Stimulated activated naive CD8-positive, alpha-beta T cell treated with anti-CD3 and anti-CD28 coated beads, Interleukin-15, Interleukin-2, amounts not matched to agents 100 ng/mL and 50 ng/mL, for 24 hours (primary cell): ENCODE measurements around the gene EPB41L2.

ENCODE experiments used
- H3K27ac Mint-ChIP-seq: one replicate; pipeline ENCODE4 v1.8.0; 2021; ENCODE audit warnings: mild to moderate bottlenecking, mixed read lengths
- H3K27me3 Mint-ChIP-seq: one replicate; pipeline ENCODE4 v1.8.0; 2021; ENCODE audit warnings: mixed read lengths
- H3K36me3 Mint-ChIP-seq: one replicate; pipeline ENCODE4 v1.8.0; 2021; ENCODE audit warnings: low read depth, mixed read lengths
- H3K4me1 Mint-ChIP-seq: one replicate; pipeline ENCODE4 v1.8.0; 2021; ENCODE audit warnings: low read depth, mixed read lengths
- H3K4me3 Mint-ChIP-seq: one replicate; pipeline ENCODE4 v1.8.0; 2021; ENCODE audit warnings: mild to moderate bottlenecking, mixed read lengths
- H3K9me3 Mint-ChIP-seq: one replicate; pipeline ENCODE4 v1.8.0; 2021; ENCODE audit warnings: mixed read lengths

The EPB41L2 gene

GRCh38 chr6:130870179-130870880 lies 192.7 kb downstream of the EPB41L2 start:
- Mint-ChIP-seq H3K4me1 (no peaks in the 10 kb centered on the region), H3K27ac (no peak overlapping the region), H3K9me3 (no peaks in the 10 kb centered on the region), H3K4me3 (no peak overlapping the region), H3K36me3 (peaks cover 10% of the 10 kb centered on the region), H3K27me3 (no peaks in the 10 kb centered on the region)

GRCh38 chr6:130869681-130870080 lies 193.4 kb downstream of the EPB41L2 start:
- no peak overlapping the region for H3K27ac Mint-ChIP-seq
- H3K36me3 Mint-ChIP-seq = peaks cover 10% of the 10 kb centered on the region
- H3K9me3 Mint-ChIP-seq = no peaks in the 10 kb centered on the region
- no peak overlapping the region for H3K4me3 Mint-ChIP-seq
- no peaks in the 10 kb centered on the region for H3K4me1 Mint-ChIP-seq
- H3K27me3 Mint-ChIP-seq = no peaks in the 10 kb centered on the region

- Mint-ChIP-seq H3K36me3 (peaks cover 10% of the 10 kb centered on the region), H3K4me1 (no peaks in the 10 kb centered on the region), H3K9me3 (no peaks in the 10 kb centered on the region), H3K27me3 (no peaks in the 10 kb centered on the region), H3K27ac (no peak overlapping the region), H3K4me3 (no peak overlapping the region)
Measured at GRCh38 chr6:130865793-130866192, 197.3 kb downstream of the EPB41L2 start.

- no peaks in the 10 kb centered on the region for H3K9me3 Mint-ChIP-seq
- no peak overlapping the region for H3K4me3 Mint-ChIP-seq
- H3K27ac Mint-ChIP-seq = no peak overlapping the region
- H3K36me3 Mint-ChIP-seq = peaks cover 4% of the 10 kb centered on the region
- no peaks in the 10 kb centered on the region for H3K4me1 Mint-ChIP-seq
- no peaks in the 10 kb centered on the region for H3K27me3 Mint-ChIP-seq
Measured at GRCh38 chr6:130864344-130864743, 198.7 kb downstream of the EPB41L2 start.

- no peak overlapping the region for H3K4me3 Mint-ChIP-seq
- H3K27ac Mint-ChIP-seq = no peak overlapping the region
- no peaks in the 10 kb centered on the region for H3K27me3 Mint-ChIP-seq
- no peaks in the 10 kb centered on the region for H3K4me1 Mint-ChIP-seq
- H3K36me3 Mint-ChIP-seq = peaks cover 4% of the 10 kb centered on the region
- no peaks in the 10 kb centered on the region for H3K9me3 Mint-ChIP-seq
Measured at GRCh38 chr6:130863415-130864230, 199.4 kb downstream of the EPB41L2 start.

- H3K9me3 Mint-ChIP-seq = no peaks in the 10 kb centered on the region
- H3K27me3 Mint-ChIP-seq = no peaks in the 10 kb centered on the region
- H3K4me1 Mint-ChIP-seq = no peaks in the 10 kb centered on the region
- H3K36me3 Mint-ChIP-seq = peaks cover 4% of the 10 kb centered on the region
- H3K4me3 Mint-ChIP-seq = no peak overlapping the region
- H3K27ac Mint-ChIP-seq = no peak overlapping the region
Measured at GRCh38 chr6:130862370-130862769, 200.7 kb downstream of the EPB41L2 start.

- H3K27me3 Mint-ChIP-seq = no peaks in the 10 kb centered on the region
- no peak overlapping the region for H3K4me3 Mint-ChIP-seq
- no peak overlapping the region for H3K27ac Mint-ChIP-seq
- no peaks in the 10 kb centered on the region for H3K9me3 Mint-ChIP-seq
- H3K4me1 Mint-ChIP-seq = no peaks in the 10 kb centered on the region
- no peaks in the 10 kb centered on the region for H3K36me3 Mint-ChIP-seq
Measured at GRCh38 chr6:130859161-130859867, 203.7 kb downstream of the EPB41L2 start.

GRCh38 chr6:130858498-130859160 lies 204.4 kb downstream of the EPB41L2 start:
- Mint-ChIP-seq H3K4me1 (no peaks in the 10 kb centered on the region), H3K36me3 (no peaks in the 10 kb centered on the region), H3K9me3 (no peaks in the 10 kb centered on the region), H3K4me3 (no peak overlapping the region), H3K27ac (no peak overlapping the region), H3K27me3 (no peaks in the 10 kb centered on the region)

- H3K4me1 Mint-ChIP-seq = no peaks in the 10 kb centered on the region
- no peaks in the 10 kb centered on the region for H3K36me3 Mint-ChIP-seq
- no peak overlapping the region for H3K4me3 Mint-ChIP-seq
- H3K27ac Mint-ChIP-seq = no peak overlapping the region
- no peaks in the 10 kb centered on the region for H3K9me3 Mint-ChIP-seq
- no peaks in the 10 kb centered on the region for H3K27me3 Mint-ChIP-seq
Measured at GRCh38 chr6:130858054-130858453, 205.0 kb downstream of the EPB41L2 start.

GRCh38 chr6:130853555-130854183 lies 209.4 kb downstream of the EPB41L2 start:
- H3K9me3 Mint-ChIP-seq = no peaks in the 10 kb centered on the region
- no peak overlapping the region for H3K27ac Mint-ChIP-seq
- H3K27me3 Mint-ChIP-seq = no peaks in the 10 kb centered on the region
- H3K4me1 Mint-ChIP-seq = peaks cover 4% of the 10 kb centered on the region
- no peak overlapping the region for H3K4me3 Mint-ChIP-seq
- H3K36me3 Mint-ChIP-seq = no peaks in the 10 kb centered on the region

- no peak overlapping the region for H3K27ac Mint-ChIP-seq
- peaks cover 6% of the 10 kb centered on the region for H3K4me1 Mint-ChIP-seq
- no peak overlapping the region for H3K4me3 Mint-ChIP-seq
- H3K9me3 Mint-ChIP-seq = no peaks in the 10 kb centered on the region
- no peaks in the 10 kb centered on the region for H3K27me3 Mint-ChIP-seq
- H3K36me3 Mint-ChIP-seq = no peaks in the 10 kb centered on the region
Measured at GRCh38 chr6:130852844-130853554, 210.0 kb downstream of the EPB41L2 start.

- Mint-ChIP-seq H3K9me3 (no peaks in the 10 kb centered on the region), H3K27ac (no peak overlapping the region), H3K4me3 (no peak overlapping the region), H3K36me3 (no peaks in the 10 kb centered on the region), H3K27me3 (no peaks in the 10 kb centered on the region), H3K4me1 (peaks cover 6% of the 10 kb centered on the region)
Measured at GRCh38 chr6:130851026-130851425, 212.0 kb downstream of the EPB41L2 start.

GRCh38 chr6:130849594-130849993 lies 213.5 kb downstream of the EPB41L2 start:
- no peak overlapping the region for H3K4me3 Mint-ChIP-seq
- no peaks in the 10 kb centered on the region for H3K9me3 Mint-ChIP-seq
- no peak overlapping the region for H3K27ac Mint-ChIP-seq
- no peaks in the 10 kb centered on the region for H3K36me3 Mint-ChIP-seq
- no peaks in the 10 kb centered on the region for H3K27me3 Mint-ChIP-seq
- H3K4me1 Mint-ChIP-seq = peaks cover 6% of the 10 kb centered on the region

- no peak overlapping the region for H3K4me3 Mint-ChIP-seq
- no peaks in the 10 kb centered on the region for H3K9me3 Mint-ChIP-seq
- no peak overlapping the region for H3K27ac Mint-ChIP-seq
- no peaks in the 10 kb centered on the region for H3K27me3 Mint-ChIP-seq
- no peaks in the 10 kb centered on the region for H3K36me3 Mint-ChIP-seq
- peaks cover 6% of the 10 kb centered on the region for H3K4me1 Mint-ChIP-seq
Measured at GRCh38 chr6:130848945-130849344, 214.1 kb downstream of the EPB41L2 start.
